ENCODE measurements around the gene MEGF6. TPM values are rescaled to one million over a fixed set of nuclear protein-coding genes. Genes with fewer than 3 reads are reported as not detected.

The MEGF6 gene
- total and polyA plus RNA-seq, 2 of the 8 experiments (the other 6 are each of a cell fraction or from before 2014, with no cell fraction given): 4.1 to 14.8 TPM

DNA sequence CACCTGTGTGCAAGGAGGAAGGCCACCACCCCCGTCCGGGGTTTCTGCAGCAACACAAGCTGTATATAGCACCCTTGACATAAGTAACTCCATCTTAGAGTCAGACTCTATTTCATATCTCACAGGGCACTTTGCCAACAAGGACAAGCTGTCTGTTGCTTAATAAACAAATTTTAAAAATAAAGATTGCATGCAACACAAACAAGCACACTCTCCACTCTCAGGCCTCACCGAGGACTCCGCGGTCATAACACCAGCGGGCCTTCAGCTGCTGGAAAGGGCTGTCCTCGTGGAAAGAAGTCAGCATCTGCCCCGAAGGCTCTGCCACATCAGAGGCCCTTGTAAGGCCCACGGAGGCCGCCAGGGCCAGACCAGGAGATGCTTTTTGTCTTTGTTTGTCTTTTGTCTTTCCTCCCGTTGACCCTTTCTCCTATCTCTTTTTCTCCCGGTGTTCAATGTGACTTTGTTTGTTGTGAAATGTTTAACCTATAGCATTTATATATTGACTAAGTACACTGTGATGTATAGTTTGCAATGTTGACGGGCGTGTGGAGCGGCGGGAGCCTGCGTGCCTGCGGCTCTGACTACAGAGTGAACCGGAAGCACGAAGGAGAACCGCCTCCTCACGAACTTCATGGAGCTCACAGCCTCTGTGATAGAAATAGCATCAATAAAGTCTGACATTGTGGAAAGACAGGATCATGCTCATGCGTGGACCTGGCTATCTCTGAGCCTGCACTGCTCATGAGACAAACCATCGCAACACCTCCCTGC, 24.1 kb downstream of the MEGF6 start:
- H3K18ac ChIP-seq (ENCODE audit: extremely low read depth, low read length): no peak overlapping the region
- DNase-seq (ENCODE audit: low read depth in 1 of 2, low spot score in 2 of 2) (no peak), FAIRE-seq (no peak)
- TF ChIP-seq CBX8 (IDR thresholded peaks at IDR 0.05; ENCODE audit: borderline replicate concordance, low read depth, low read length): no peak
- TF ChIP-seq BCL11A (IDR thresholded peaks at IDR 0.05; ENCODE audit: low read depth in 2 of 2, low read length in 2 of 2): no peak
- no peak for TF ChIP-seq GTF2F1 (IDR thresholded peaks at IDR 0.05; ENCODE audit: borderline replicate concordance, low read depth, low read length)
- no peak for TF ChIP-seq CHD2 (IDR thresholded peaks at IDR 0.05; ENCODE audit: low read length)
- no peak overlapping the region for H3K14ac ChIP-seq (ENCODE audit: insufficient read length)
- H3K79me1 ChIP-seq (ENCODE audit: low read depth, low read length): no peaks in the 10 kb centered on the region
- no peak overlapping the region for H3K4me2 ChIP-seq (ENCODE audit: insufficient read depth in 1 of 2, low read depth in 2 of 2, low read length in 2 of 2)
- H4K5ac ChIP-seq (ENCODE audit: insufficient read length, low read depth, low read length): no peak overlapping the region
- no peak overlapping the region for H3K4ac ChIP-seq (replicated peaks; ENCODE audit: insufficient read length, low read depth, low read length)
- peaks cover 0 to 4% (median 3%) of the 10 kb centered on the region in 4 experiments; a peak in 4 of 7 replicates for H3K4me1 ChIP-seq (replicated peaks in 1 of 4; ENCODE audit: control insufficient read depth in 3 of 4, insufficient read depth in 4 of 4, low read length in 3 of 4)
- ChIA-PET POLR2A (ENCODE audit: partially characterized antibody) (interaction anchor here (0.6 to 1.5 kb wide), 2 partner anchors 14 to 101 kb away, joined by 3 read pairs; no protein-coding TSS in a partner anchor), CTCF (ENCODE audit: partially characterized antibody) (interaction anchor here (0.7 to 9.7 kb wide), 19 partner anchors 8 to 137 kb away, joined by 3 to 132 read pairs (median 4); partner anchors contain the start of genes MEGF6 and TPRG1L)
- no peak overlapping the region for H3K9ac ChIP-seq (replicated peaks in 1 of 4; ENCODE audit: extremely low read depth in 1 of 4, low read depth in 3 of 4, low read length in 3 of 4)
- H3K4me3 ChIP-seq (ENCODE audit: extremely low read depth in 1 of 4, insufficient read depth in 2 of 4, low read depth in 3 of 4, low read length in 4 of 4): no peak overlapping the region
- 0 out of 2 replicates have a peak, but pooled peaks cover 3% of the 10 kb centered on the region for H3K23me2 ChIP-seq (ENCODE audit: low read depth, low read length)
- no peaks in the 10 kb centered on the region for H3K27me3 ChIP-seq (replicated peaks in 1 of 4; ENCODE audit: control insufficient read depth in 3 of 4, extremely low read depth in 1 of 4, insufficient read depth in 3 of 4, low read length in 3 of 4)
- H2BK15ac ChIP-seq (ENCODE audit: low read length): no peak overlapping the region
- no peak overlapping the region for H2BK120ac ChIP-seq (replicated peaks; ENCODE audit: low read depth, low read length)
- H3K36me3 ChIP-seq (ENCODE audit: control insufficient read depth in 2 of 4, insufficient read depth in 4 of 4, low read length in 3 of 4): no peaks in the 10 kb centered on the region; a peak in 1 of 8 replicates
- no peak overlapping the region for H2AK5ac ChIP-seq (ENCODE audit: low read depth, low read length)
- H3K56ac ChIP-seq (replicated peaks; ENCODE audit: insufficient read length, low read depth, low read length): no peak overlapping the region
- 0 out of 2 replicates have a peak overlapping the region, but pooled peaks have one; percentile 68 for H4K8ac ChIP-seq (ENCODE audit: extremely low read depth, insufficient read depth, low read length)
- WGBS, 2 experiments (ENCODE audit: extremely low coverage in 1 of 2, insufficient coverage in 1 of 2, insufficient read length in 1 of 2, insufficient replicate concordance in 2 of 2, low coverage in 1 of 2, low lambda C conversion rate in 2 of 2, missing lambda C conversion rate in 1 of 2): 91% methylated on average over 24 of the region's 24 CpGs; no CpG with 5 or more reads in 1 of the 2 experiments
- H3K23ac ChIP-seq (ENCODE audit: insufficient read length): no peak overlapping the region
- no peaks in the 10 kb centered on the region for H3K79me2 ChIP-seq (ENCODE audit: control insufficient read depth in 1 of 2, insufficient read depth in 2 of 2, low read length in 2 of 2)
- H4K91ac ChIP-seq (replicated peaks; ENCODE audit: insufficient read length, low read length): no peak overlapping the region
- H2BK5ac ChIP-seq (ENCODE audit: low read depth, low read length): no peak overlapping the region
- no peak overlapping the region for H2AFZ ChIP-seq (ENCODE audit: low read length)
- no peak overlapping the region for H2BK20ac ChIP-seq (ENCODE audit: low read length)
- no peak overlapping the region for H3K27ac ChIP-seq (ENCODE audit: low read depth, low read length)
- H2BK12ac ChIP-seq (ENCODE audit: low read depth, low read length): no peak overlapping the region
- peaks cover 11 to 12% of the 10 kb centered on the region in 2 experiments; a peak in 2 of 4 replicates for H3K9me3 ChIP-seq (ENCODE audit: insufficient read depth in 2 of 2, low read depth in 1 of 2, low read length in 1 of 2)
- H4K20me1 ChIP-seq (replicated peaks in 1 of 2; ENCODE audit: control insufficient read depth in 1 of 2, insufficient read depth in 2 of 2, low read length in 2 of 2): peaks cover 0 to 4% of the 10 kb centered on the region in 2 experiments

Measured in H1 (cell line).